ENCODE data around the gene DPM2. TPM values are rescaled to one million over a fixed set of nuclear protein-coding genes. Genes with fewer than 3 reads are reported as not detected.

Gene DPM2
- total RNA-seq, 2 experiments from 2014 or later, result 55.4 to 57.6 TPM

- peak overlapping the region; percentile 95 for H3K27ac Mint-ChIP-seq
- no peak for DNase-seq
- peaks cover 59% of the 10 kb centered on the region for H3K4me1 Mint-ChIP-seq
- H3K27me3 Mint-ChIP-seq, result no peaks in the 10 kb centered on the region
- H3K36me3 Mint-ChIP-seq, result peaks cover 30% of the 10 kb centered on the region
- peak overlapping the region; percentile 96 for H3K4me3 Mint-ChIP-seq
- no peaks in the 10 kb centered on the region for H3K9me3 Mint-ChIP-seq
Measured at GRCh38 chr9:127976498-127976897, 38.8 kb upstream of the DPM2 start.

- no peak for DNase-seq
- Mint-ChIP-seq H3K36me3 (peaks cover 30% of the 10 kb centered on the region), H3K27me3 (no peaks in the 10 kb centered on the region), H3K4me3 (peak overlapping the region; percentile 96), H3K27ac (peak overlapping the region; percentile 95), H3K4me1 (peaks cover 65% of the 10 kb centered on the region), H3K9me3 (no peaks in the 10 kb centered on the region)
Measured at GRCh38 chr9:127975376-127976315, 38.0 kb upstream of the DPM2 start.

GRCh38 chr9:127974769-127975261 is 37.2 kb upstream of the DPM2 start:
- peak overlapping the region; percentile 96 for H3K4me3 Mint-ChIP-seq
- no peaks in the 10 kb centered on the region for H3K9me3 Mint-ChIP-seq
- DNase-seq, result no peak
- H3K36me3 Mint-ChIP-seq, result peaks cover 31% of the 10 kb centered on the region
- no peaks in the 10 kb centered on the region for H3K27me3 Mint-ChIP-seq
- peak overlapping the region; percentile 95 for H3K27ac Mint-ChIP-seq
- peaks cover 73% of the 10 kb centered on the region for H3K4me1 Mint-ChIP-seq

- Mint-ChIP-seq H3K4me3 (peak overlapping the region; percentile 96), H3K9me3 (no peaks in the 10 kb centered on the region), H3K4me1 (peaks cover 79% of the 10 kb centered on the region), H3K27ac (peak overlapping the region; percentile 95), H3K36me3 (peaks cover 34% of the 10 kb centered on the region), H3K27me3 (no peaks in the 10 kb centered on the region)
- no peak for DNase-seq
Measured at GRCh38 chr9:127974001-127974768, 36.5 kb upstream of the DPM2 start.

GRCh38 chr9:127973169-127974000 is 35.7 kb upstream of the DPM2 start:
- H3K36me3 Mint-ChIP-seq, result peaks cover 31% of the 10 kb centered on the region
- peak overlapping the region; percentile 96 for H3K4me3 Mint-ChIP-seq

GRCh38 chr9:127972236-127972871 is 34.7 kb upstream of the DPM2 start:
- H3K4me3 Mint-ChIP-seq, result peak overlapping the region; percentile 96
- DNase-seq, result no peak
- H3K27me3 Mint-ChIP-seq, result no peaks in the 10 kb centered on the region
- no peaks in the 10 kb centered on the region for H3K9me3 Mint-ChIP-seq
- peaks cover 94% of the 10 kb centered on the region for H3K4me1 Mint-ChIP-seq
- peaks cover 29% of the 10 kb centered on the region for H3K36me3 Mint-ChIP-seq
- H3K27ac Mint-ChIP-seq, result peak overlapping the region; percentile 95

More at GRCh38 chr9:127973169-127974000, 35.7 kb upstream of the DPM2 start:
- H3K9me3 Mint-ChIP-seq, result no peaks in the 10 kb centered on the region
- peaks cover 87% of the 10 kb centered on the region for H3K4me1 Mint-ChIP-seq
- no peaks in the 10 kb centered on the region for H3K27me3 Mint-ChIP-seq
- DNase-seq, result no peak
- peak overlapping the region; percentile 95 for H3K27ac Mint-ChIP-seq

GRCh38 chr9:127971357-127972235 is 33.9 kb upstream of the DPM2 start:
- H3K36me3 Mint-ChIP-seq, result peaks cover 29% of the 10 kb centered on the region
- peak overlapping the region; percentile 96 for H3K4me3 Mint-ChIP-seq
- peaks cover 95% of the 10 kb centered on the region for H3K4me1 Mint-ChIP-seq
- H3K27ac Mint-ChIP-seq, result peak overlapping the region; percentile 95
- H3K9me3 Mint-ChIP-seq, result no peaks in the 10 kb centered on the region
- no peak for DNase-seq
- H3K27me3 Mint-ChIP-seq, result no peaks in the 10 kb centered on the region

- H3K27ac Mint-ChIP-seq, result peak overlapping the region; percentile 95
- no peaks in the 10 kb centered on the region for H3K27me3 Mint-ChIP-seq
- peak overlapping the region; percentile 73 for H3K4me3 Mint-ChIP-seq
- H3K9me3 Mint-ChIP-seq, result no peaks in the 10 kb centered on the region
- DNase-seq, result peak; percentile 82
- peaks cover 95% of the 10 kb centered on the region for H3K4me1 Mint-ChIP-seq
- H3K36me3 Mint-ChIP-seq, result peaks cover 21% of the 10 kb centered on the region
Measured at GRCh38 chr9:127970401-127971313, 33.0 kb upstream of the DPM2 start.

- Mint-ChIP-seq H3K36me3 (peaks cover 18% of the 10 kb centered on the region), H3K4me1 (peaks cover 97% of the 10 kb centered on the region), H3K27ac (peak overlapping the region; percentile 95), H3K27me3 (no peaks in the 10 kb centered on the region), H3K4me3 (peak overlapping the region; percentile 73), H3K9me3 (no peaks in the 10 kb centered on the region)
- DNase-seq, result no peak
Measured at GRCh38 chr9:127968700-127969383, 31.2 kb upstream of the DPM2 start.

- peaks cover 98% of the 10 kb centered on the region for H3K4me1 Mint-ChIP-seq
- no peaks in the 10 kb centered on the region for H3K9me3 Mint-ChIP-seq
- H3K27me3 Mint-ChIP-seq, result no peaks in the 10 kb centered on the region
- DNase-seq, result no peak
- peak overlapping the region; percentile 95 for H3K27ac Mint-ChIP-seq
- H3K36me3 Mint-ChIP-seq, result peaks cover 23% of the 10 kb centered on the region
- H3K4me3 Mint-ChIP-seq, result peak overlapping the region; percentile 73
Measured at GRCh38 chr9:127968042-127968441, 30.4 kb upstream of the DPM2 start.

GRCh38 chr9:127967151-127967809 is 29.6 kb upstream of the DPM2 start:
- DNase-seq, result no peak
- Mint-ChIP-seq H3K27me3 (no peaks in the 10 kb centered on the region), H3K4me3 (peak overlapping the region; percentile 23), H3K27ac (peak overlapping the region; percentile 95), H3K9me3 (no peaks in the 10 kb centered on the region), H3K4me1 (peaks cover 98% of the 10 kb centered on the region), H3K36me3 (peaks cover 28% of the 10 kb centered on the region)

Data from activated naive CD8-positive, alpha-beta T cell treated with anti-CD3 and anti-CD28 coated beads for 36 hours (primary cell).